Measurements from ENCODE around the gene ELAVL1. TPM values are rescaled to one million over a fixed set of nuclear protein-coding genes. Genes with fewer than 3 reads are reported as not detected.

Gene ELAVL1
- total and polyA plus RNA-seq, 2 experiments from 2014 or later, result 57.7 to 89.9 TPM

DNA sequence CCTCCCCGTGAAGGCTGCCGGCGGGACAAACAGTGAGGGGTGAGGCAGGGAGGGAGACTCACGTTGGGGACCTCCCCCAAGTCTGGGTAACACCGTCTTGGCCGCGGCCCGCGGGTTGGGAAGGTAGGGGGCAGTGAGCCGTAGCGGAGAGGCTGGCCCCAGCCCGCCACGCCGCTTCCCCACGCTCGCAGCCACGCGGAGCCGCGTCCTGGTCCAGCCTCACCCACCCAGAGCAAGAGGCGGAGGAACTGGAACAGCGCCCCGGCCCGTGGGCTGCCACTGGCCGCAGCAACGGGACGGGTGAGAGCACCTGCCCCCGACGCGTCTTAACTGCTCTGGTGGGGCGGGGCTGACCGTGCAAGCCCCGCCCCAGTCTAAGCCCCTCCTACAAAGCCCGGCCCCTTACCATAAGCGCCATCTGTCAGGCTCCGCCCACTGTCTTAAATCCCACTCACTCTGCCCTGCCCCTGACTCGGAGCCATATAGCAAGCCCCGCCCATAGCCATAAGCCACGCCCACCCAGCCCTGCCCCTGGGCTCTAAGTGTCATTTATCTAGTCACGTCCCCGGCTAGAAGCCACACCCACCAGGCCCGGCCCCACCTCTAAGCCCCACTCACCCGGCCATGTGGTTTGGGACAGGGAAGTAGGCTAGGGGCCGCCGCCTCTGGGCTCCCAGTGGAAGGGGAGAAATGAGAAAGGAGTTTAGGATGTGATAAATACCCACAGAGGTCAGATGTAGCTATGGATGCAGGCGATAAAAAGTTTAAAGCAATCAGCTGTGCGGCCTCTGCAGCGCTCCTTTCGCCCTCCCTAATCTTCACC is 45.0 kb upstream of the ELAVL1 start:
- DNase-seq (ENCODE audit: low spot score), result peak; percentile 94
- Histone ChIP-seq H3K27me3 (no peaks in the 10 kb centered on the region), H4K20me1 (ENCODE audit: insufficient read depth, poor library complexity, severe bottlenecking) (no peaks in the 10 kb centered on the region), H3K4me1 (ENCODE audit: insufficient read depth) (no peaks in the 10 kb centered on the region), H3K9me2 (replicated peaks; ENCODE audit: insufficient read depth) (no peaks in the 10 kb centered on the region), H3K4me3 (no peak overlapping the region), H3K27ac (no peak overlapping the region), H3K4me2 (peak overlapping the region; percentile 86), H3K79me2 (no peaks in the 10 kb centered on the region), H3K36me3 (replicated peaks; ENCODE audit: insufficient read depth, low read depth) (no peaks in the 10 kb centered on the region), H3K9me3 (ENCODE audit: low read depth) (no peaks in the 10 kb centered on the region), H2AFZ (peak overlapping the region; percentile 47)
- WGBS (ENCODE audit: low lambda C conversion rate, missing lambda C conversion rate), result 11% methylated on average over 40 of the region's 49 CpGs
- no peak for TF ChIP-seq EZH2phosphoT487 (IDR thresholded peaks at IDR 0.05; ENCODE audit: low read depth, severe bottlenecking, unreplicated experiment)

DNA sequence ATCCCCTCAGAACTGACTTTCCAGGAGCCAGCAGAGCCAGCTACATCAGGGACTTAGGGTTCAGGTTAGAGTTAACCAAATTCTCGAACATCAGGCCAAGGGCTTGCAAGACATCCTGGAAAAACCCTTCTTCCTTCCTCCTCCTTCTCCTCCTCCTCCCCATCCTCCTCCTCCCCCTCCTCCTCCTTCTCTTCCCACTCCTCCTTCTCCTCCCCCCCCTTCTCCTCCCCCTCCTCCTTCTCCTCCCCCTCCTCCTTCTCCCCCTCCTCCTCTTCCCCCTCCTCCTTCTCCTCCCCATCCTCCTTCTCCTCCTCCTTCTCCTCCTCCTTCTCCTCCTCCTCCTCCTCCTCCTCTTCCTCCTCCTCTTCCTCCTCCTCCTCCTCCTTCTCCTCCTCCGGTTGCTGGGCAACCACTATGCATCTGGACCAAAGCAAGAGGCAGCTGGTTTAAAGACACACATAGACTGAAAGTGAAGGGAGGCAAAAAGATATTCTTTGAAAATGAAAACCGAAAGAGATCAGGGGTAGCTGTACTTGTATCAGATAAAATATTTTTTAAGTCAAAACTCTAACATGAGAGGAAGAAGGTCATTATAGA is 41.2 kb upstream of the ELAVL1 start:
- Histone ChIP-seq H3K9me2 (replicated peaks; ENCODE audit: insufficient read depth) (no peaks in the 10 kb centered on the region), H3K9me3 (ENCODE audit: low read depth) (no peaks in the 10 kb centered on the region), H3K4me3 (no peak overlapping the region), H3K27ac (no peak overlapping the region), H3K4me1 (ENCODE audit: insufficient read depth) (no peaks in the 10 kb centered on the region), H3K36me3 (replicated peaks; ENCODE audit: insufficient read depth, low read depth) (no peaks in the 10 kb centered on the region), H3K27me3 (no peaks in the 10 kb centered on the region), H3K4me2 (no peak overlapping the region), H4K20me1 (ENCODE audit: insufficient read depth, poor library complexity, severe bottlenecking) (no peaks in the 10 kb centered on the region), H2AFZ (no peak overlapping the region), H3K79me2 (no peaks in the 10 kb centered on the region)
- TF ChIP-seq, protein P1, sequence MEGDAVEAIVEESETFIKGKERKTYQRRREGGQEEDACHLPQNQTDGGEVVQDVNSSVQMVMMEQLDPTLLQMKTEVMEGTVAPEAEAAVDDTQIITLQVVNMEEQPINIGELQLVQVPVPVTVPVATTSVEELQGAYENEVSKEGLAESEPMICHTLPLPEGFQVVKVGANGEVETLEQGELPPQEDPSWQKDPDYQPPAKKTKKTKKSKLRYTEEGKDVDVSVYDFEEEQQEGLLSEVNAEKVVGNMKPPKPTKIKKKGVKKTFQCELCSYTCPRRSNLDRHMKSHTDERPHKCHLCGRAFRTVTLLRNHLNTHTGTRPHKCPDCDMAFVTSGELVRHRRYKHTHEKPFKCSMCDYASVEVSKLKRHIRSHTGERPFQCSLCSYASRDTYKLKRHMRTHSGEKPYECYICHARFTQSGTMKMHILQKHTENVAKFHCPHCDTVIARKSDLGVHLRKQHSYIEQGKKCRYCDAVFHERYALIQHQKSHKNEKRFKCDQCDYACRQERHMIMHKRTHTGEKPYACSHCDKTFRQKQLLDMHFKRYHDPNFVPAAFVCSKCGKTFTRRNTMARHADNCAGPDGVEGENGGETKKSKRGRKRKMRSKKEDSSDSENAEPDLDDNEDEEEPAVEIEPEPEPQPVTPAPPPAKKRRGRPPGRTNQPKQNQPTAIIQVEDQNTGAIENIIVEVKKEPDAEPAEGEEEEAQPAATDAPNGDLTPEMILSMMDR (IDR thresholded peaks at IDR 0.05; ENCODE audit: poor library complexity), result no peak
- TF ChIP-seq EZH2phosphoT487 (IDR thresholded peaks at IDR 0.05; ENCODE audit: low read depth, severe bottlenecking, unreplicated experiment) (no peak), EZH2 (IDR thresholded peaks at IDR 0.05; ENCODE audit: borderline replicate concordance) (no peak)
- WGBS (ENCODE audit: low lambda C conversion rate, missing lambda C conversion rate), result 73% methylated on average over 3 of the region's 3 CpGs
- no peak for DNase-seq (ENCODE audit: low spot score)

DNA sequence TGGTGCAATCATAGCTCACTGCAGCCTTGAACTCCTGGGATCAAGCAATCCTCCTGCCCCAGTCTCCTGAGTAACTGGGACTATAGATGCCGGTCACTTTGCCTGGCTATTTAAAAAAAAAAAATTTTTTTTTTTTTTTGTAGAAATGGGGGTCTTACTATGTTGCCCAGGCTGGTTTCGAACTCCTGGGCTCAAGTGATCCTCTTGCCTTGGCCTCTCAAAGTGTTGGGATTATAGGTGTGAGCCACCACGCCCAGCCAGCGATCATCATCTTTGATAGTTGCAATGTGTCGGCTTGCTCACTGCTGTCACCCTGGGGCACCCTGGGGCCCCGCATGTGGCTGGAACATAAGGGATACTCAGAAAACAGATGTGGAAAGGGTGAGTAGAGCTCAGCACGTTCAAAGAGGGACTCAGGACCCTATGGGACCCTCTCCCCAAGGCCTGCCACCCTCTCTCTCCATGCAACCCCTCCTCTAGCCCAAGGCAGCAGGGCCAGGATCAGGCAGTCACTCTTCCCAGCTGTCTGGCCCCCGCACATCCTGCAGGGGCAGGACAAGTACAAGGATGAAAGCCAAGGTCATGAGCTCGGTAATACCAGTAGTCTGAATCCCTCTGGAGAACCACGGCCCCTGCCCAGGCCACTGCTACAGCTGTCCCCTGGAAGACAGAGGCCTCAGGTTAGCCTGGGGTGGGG is 40.6 kb upstream of the ELAVL1 start:
- Histone ChIP-seq H3K36me3 (replicated peaks; ENCODE audit: insufficient read depth, low read depth) (no peaks in the 10 kb centered on the region), H3K4me2 (no peak overlapping the region), H2AFZ (no peak overlapping the region), H3K4me1 (ENCODE audit: insufficient read depth) (no peaks in the 10 kb centered on the region), H3K27me3 (no peaks in the 10 kb centered on the region), H3K79me2 (no peaks in the 10 kb centered on the region), H3K27ac (no peak overlapping the region), H4K20me1 (ENCODE audit: insufficient read depth, poor library complexity, severe bottlenecking) (no peaks in the 10 kb centered on the region), H3K9me3 (ENCODE audit: low read depth) (no peaks in the 10 kb centered on the region), H3K4me3 (no peak overlapping the region), H3K9me2 (replicated peaks; ENCODE audit: insufficient read depth) (no peaks in the 10 kb centered on the region)
- WGBS (ENCODE audit: low lambda C conversion rate, missing lambda C conversion rate), result 73% methylated on average over 10 of the region's 10 CpGs
- no peak for TF ChIP-seq EZH2phosphoT487 (IDR thresholded peaks at IDR 0.05; ENCODE audit: low read depth, severe bottlenecking, unreplicated experiment)
- TF ChIP-seq, protein P1 (IDR thresholded peaks at IDR 0.05; ENCODE audit: poor library complexity), result no peak
- TF ChIP-seq EZH2 (IDR thresholded peaks at IDR 0.05; ENCODE audit: borderline replicate concordance), result no peak
- no peak for DNase-seq (ENCODE audit: low spot score)

DNA sequence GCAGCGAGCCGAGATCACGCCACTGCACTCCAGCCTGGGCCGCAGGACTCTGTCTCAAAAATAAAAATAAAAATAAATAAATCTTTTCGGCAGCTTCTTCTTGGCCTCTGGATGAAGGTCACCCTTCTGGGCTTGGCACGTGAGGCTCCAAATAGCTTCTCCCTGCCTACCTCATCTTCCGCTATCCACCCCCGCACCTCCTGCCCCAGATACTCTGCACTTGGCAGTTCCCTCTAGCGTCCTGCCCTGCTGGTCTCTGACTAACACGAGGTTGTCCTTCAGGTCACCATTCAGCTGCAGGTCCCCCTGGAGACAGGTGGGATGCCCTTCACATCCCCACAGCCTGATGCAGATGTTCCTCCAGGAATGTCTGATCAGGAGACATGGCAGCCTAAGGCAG is 38.6 kb upstream of the ELAVL1 start:
- Histone ChIP-seq H4K20me1 (ENCODE audit: insufficient read depth, poor library complexity, severe bottlenecking) (no peaks in the 10 kb centered on the region), H3K27me3 (no peaks in the 10 kb centered on the region), H3K27ac (no peak overlapping the region), H3K4me3 (no peak overlapping the region), H3K4me1 (ENCODE audit: insufficient read depth) (no peaks in the 10 kb centered on the region), H3K36me3 (replicated peaks; ENCODE audit: insufficient read depth, low read depth) (no peaks in the 10 kb centered on the region), H2AFZ (no peak overlapping the region), H3K79me2 (no peaks in the 10 kb centered on the region), H3K9me2 (replicated peaks; ENCODE audit: insufficient read depth) (no peaks in the 10 kb centered on the region), H3K9me3 (ENCODE audit: low read depth) (no peaks in the 10 kb centered on the region), H3K4me2 (no peak overlapping the region)
- 93% methylated on average over 10 of the region's 10 CpGs for WGBS (ENCODE audit: low lambda C conversion rate, missing lambda C conversion rate)
- TF ChIP-seq EZH2 (IDR thresholded peaks at IDR 0.05; ENCODE audit: borderline replicate concordance) (no peak), EZH2phosphoT487 (IDR thresholded peaks at IDR 0.05; ENCODE audit: low read depth, severe bottlenecking, unreplicated experiment) (no peak)
- TF ChIP-seq, protein P1 (IDR thresholded peaks at IDR 0.05; ENCODE audit: poor library complexity), result no peak
- DNase-seq (ENCODE audit: low spot score), result no peak

Data from hepatocyte (in vitro differentiated cells).